CD4-positive, alpha-beta T cell treated with Interleukin-6 for 4 hours (primary cell): ENCODE results near the gene MAPK14.

Experiments
- DNase-seq: peaks from one replicate; pipeline ENCODE4 v3.0.0-alpha.2; 2020; ENCODE audit warnings: mixed read lengths

Gene MAPK14

DNA sequence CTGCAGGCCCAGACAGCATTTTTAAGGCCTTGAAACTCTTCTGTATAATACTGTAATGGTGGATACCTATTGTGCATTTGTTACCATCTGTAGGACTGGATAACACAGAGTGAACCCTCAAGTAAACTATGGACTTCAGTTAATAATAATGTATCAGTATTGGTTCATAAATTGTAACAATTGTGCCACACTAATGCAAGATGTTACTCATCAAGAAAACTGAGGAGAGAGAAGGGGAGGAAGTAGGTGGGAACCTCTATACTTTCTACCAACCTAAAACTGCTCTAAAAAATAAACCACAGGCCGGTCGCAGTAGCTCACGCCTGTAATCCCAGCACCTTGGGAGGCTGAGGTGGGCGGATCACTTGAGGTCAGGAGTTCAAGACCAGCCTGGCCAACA is 113.5 kb downstream of the MAPK14 start:
- no peak for DNase-seq

DNA sequence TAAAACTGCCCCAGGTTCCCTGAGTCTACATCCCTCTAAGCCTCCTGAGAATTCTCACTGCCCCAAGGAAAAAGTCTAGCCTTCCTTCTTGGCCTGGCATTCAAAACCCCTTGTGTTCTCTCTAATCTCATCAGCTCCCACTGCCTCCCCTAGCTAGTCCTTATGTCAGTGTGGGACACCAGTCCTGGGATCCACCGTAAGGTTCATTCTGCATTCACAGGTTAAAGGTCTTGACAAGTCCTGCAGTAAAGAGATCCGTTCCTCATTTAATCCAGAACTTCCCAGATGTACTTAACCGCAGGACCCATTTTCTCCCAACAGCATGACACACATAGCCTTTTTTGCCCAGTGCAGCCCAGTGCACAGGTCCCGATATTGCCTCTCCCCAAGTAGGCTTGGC is 114.4 kb downstream of the MAPK14 start:
- no peak for DNase-seq

DNA sequence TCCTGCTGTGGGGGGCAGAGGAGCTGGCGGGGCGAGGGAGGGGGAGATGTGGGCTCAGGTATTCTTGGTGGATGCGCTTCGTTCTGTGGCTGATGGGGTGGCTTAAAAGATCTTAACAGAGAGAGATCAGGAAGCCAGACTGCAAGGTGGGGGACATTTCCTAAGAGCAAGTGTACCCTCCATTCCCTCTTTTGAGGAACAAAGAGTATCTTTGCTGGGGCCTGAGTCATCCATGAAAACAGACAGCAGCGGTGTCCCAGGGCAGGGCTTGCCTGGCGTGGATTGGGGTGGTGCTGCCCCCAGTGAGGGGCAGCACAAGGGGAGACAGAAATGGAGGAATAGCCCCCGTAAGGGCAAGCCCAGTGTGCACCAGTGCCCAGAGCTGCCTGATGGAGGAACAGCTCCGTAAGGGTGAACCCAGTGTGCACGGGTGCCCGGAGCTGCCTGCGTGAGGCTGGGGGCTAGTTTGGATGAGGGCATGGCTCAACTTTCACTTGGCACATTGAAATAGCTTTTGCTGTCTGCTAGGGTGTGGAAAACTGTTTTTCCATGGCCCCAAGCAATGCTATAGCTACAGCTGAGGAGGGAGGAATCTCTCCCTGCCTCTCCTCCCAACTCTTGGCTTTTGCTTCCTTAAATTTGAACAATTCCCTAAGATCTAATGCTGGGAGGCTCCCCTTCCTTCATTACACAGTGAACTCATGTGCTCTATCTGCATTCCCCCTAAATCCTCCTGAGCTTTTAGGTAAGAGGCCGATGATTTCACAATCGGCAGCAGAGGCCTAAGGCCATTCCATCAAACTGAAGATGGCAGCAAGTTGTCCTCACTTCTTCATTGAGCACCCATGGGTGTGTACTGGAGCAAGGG is 115.6 kb downstream of the MAPK14 start:
- DNase-seq: no peak

DNA sequence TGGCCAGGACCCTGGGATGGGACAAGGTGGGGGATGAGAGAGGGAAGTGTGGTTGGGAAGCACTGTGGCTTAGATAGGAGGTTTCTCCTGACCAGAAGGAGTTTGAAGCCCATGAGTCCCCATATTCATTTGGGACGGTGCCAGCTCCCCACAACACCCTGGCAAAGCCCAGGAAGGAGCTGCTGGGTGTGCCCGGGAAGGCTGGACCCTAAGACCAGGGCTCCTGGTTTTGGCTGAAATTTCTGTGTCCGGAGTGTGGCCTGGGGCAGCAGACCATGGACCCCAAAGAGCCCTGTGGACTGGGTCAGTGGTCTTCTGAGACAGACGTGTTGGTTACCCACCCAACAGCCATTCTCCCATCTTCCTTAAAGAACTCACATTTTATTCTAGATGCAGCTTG is 117.9 kb downstream of the MAPK14 start:
- no peak for DNase-seq

DNA sequence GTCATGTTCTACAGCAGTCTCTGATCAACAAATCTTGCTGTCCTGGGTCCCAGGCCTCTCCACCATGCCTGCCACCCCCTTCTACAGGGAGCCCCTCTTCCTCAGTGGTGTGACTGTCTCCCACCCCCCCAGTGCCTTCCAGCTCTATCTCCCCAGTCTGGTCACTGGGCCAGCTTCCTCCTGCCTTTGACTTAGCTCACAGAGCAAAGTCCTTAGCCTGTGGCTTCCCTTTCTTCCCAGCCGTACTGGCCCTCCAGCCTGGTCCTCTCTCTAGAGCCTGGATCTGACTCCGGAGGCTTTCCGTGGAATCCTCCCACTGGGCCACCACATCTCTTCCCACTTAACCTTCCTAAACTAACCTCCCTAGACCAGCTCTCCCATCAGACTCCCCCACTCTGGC is 119.7 kb downstream of the MAPK14 start:
- DNase-seq: no peak

DNA sequence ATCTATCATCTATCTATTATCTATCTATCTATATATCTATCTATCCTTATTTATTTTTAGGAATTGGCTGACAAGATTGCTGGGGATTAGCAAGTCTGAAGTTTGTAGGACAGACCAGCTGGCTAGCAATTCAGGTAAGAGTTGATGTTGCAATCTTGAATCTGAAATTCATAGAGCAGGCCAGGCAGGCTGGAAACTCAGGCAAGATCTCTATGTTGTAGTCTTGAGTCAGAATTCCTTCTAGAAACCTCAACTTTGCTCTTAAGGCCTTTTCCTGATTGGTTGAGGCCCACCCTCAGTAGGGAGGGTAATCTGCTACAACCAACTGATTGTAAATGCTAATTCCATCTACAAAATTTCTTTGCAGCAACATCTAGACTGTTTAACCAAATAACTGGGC is 121.9 kb downstream of the MAPK14 start:
- no peak for DNase-seq

DNA sequence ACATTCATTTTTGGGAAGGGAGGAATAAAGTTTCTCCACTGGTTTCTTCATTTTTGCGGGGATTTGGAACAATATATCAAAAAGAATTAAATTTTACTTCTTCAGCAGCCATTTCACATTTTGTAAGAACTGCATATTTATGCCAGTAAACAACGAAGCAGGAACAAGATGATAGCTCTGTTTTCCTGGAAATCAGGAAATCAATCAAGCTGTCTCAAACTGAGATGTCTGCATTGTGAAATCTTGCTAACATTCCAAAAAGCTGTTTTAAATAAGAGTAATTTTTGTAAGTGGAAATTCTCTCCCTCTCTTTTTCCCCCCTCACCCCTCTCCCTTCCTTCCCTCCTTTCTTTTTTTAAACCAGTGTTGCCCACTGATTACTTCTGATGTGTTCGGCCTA is 122.7 kb downstream of the MAPK14 start:
- no peak for DNase-seq

DNA sequence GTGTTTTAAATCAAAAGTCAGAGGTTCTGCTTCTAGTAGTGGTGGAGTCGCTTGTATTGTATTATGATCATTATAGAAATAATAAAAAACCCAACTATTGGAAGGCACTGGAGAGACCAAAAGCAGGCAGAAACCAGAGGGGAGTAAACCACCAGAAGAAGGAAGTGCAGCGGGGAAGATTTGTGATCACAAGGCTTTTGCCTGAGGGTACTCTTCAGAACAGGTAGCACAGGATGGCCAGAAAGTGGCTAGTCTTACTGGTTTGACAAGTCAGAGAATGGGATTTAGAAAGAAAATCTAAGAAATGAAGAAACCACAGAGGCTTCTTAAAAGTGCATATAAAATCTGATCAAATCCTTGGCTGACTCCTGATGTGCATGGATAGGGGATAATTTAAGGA is 126.7 kb downstream of the MAPK14 start:
- no peak for DNase-seq

DNA sequence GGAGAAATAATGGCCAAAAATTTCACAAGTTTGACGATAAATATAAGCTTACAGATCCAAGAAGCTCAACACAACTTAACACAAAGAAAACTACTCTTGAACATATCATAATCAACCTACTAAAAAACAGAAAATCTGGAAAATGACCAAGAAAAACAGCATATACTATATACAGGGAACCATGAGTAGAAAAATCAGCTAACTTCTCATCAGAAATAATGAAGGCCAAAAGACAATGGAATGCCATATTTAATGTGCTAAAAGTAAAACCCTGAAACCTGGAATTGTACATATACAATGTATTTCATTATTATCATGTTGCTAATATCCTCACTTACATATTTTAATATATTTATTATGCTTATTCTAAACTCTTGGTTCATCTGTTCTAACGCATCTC is 128.1 kb downstream of the MAPK14 start:
- DNase-seq: no peak

DNA sequence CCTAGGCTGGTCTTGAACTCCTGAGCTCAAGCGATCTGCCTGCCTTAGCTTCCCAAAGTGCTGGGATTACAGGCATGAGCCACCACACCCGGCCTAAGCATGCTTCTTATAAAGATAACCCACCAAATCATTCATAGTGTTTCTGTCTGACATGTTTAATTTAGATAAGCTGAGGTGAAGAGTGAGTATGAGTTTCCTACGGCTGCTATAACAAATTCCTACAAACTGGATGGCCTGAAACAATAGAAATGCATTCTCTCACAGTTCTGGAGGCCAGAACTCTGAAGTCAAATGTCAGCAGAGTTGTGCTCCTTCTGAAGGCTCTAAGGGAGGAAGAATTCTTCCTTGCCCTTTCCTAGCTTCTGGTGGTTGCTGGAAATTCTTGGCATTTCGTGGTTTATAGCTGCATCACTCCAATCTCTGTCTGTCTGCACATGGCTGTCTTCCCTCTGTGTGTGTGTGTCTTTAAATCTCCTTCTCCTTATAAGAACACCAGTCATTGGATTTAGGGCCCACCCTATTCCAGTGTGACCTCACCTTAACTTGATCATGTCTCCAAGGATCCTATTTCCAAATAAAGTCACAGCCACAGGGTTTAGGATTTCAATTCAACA is 132.6 kb downstream of the MAPK14 start:
- no peak for DNase-seq
